HG02763 (cell line): ENCODE measurements around the gene TRIM33.

ENCODE experiments used
- ATAC-seq: cut with Tn5 transposase; IDR thresholded peaks from one replicate; pipeline ENCODE4 v1.9.1; 2021; ENCODE audit warnings: mild to moderate bottlenecking, moderate library complexity; ENCODE audit not compliant: unreplicated experiment

TRIM33 gene

DNA sequence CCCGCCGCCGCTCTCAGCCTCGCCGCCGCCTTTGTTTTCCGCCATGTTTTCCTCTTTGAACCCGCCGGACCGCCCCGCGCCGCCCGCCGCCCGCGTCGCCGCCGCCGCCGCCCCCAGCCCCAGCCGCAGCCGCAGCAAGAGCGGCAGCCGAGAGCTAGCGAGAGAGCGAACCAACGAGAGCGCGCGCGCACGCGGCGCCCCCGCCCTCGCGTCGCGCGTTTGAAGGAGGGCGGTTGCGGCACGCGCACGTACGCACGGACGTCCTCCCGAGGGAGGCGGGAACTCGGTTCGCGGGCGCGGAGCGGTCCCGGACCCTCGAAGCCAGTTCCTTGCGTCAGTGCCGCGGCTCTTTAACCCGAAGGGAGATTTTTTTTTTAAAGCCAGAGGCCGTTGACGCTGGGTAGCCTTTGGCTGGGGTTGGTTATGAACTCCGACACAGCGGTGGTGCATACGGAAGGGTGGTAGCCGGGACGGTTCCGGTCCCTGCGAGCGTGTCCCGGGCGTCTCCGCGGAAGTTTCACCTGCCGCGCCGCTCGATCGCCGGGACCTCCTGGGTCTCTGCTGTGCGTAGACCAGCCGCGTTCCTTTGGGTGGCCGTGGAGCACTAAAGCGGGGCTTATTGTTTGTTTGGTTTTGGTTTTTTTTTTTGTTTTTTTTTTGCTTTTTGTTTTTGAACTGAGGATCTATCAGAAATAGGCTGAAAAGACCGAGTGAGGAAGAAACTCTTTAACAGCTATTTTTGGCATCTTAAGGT is at the start of gene TRIM33:
TRIM33 (minus strand) TSS at position 172 of the 754 bp plus-strand sequence; CDS start at position 45, 127 bp downstream.
- peak; percentile 79 for ATAC-seq

- no peak for ATAC-seq
Observed at GRCh38 chr1:114559356-114559755, 48.4 kb upstream of the TRIM33 start.

DNA sequence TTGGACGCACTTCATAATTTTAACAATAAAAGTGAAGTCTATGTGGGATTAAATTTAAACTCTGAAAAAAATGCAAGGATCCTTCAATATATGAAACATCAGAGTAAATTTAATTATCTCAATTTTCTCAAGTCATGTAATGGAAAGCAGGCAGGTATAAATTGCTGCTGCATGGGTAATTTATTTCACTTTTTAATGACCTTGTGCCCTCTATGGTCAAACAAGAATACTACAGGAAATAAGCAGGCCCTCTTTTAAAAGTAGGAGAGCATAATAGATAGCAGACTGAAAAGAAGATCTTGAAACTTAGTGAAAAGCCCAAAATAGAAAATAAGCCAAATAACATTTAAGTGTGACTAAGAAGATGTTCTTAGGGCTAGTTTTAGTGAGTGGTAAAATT is 47.5 kb upstream of the TRIM33 start:
- ATAC-seq, result no peak

DNA sequence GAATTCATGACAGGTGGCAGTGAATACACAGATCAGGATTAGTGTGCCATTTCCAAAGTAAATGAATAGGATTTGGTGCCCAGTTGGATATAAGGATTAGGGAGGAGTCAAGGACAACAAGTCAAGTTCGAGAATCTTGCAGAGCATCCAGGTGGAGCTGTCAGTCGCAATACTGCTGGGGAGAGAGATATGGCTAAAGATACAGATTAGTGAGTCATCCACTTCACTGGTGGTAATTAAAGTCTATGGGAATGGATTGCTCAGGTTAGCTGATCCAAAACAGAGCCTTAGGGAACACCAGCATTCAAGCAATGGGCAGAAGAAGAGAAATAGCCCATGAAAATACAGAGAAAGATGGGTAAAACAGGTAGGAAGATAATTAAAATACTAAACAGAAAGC is 43.6 kb upstream of the TRIM33 start:
- ATAC-seq, result no peak

GRCh38 chr1:114552106-114552639 is 41.2 kb upstream of the TRIM33 start:
- ATAC-seq, result no peak

- ATAC-seq, result no peak
Observed at GRCh38 chr1:114551400-114551799, 40.4 kb upstream of the TRIM33 start.

DNA sequence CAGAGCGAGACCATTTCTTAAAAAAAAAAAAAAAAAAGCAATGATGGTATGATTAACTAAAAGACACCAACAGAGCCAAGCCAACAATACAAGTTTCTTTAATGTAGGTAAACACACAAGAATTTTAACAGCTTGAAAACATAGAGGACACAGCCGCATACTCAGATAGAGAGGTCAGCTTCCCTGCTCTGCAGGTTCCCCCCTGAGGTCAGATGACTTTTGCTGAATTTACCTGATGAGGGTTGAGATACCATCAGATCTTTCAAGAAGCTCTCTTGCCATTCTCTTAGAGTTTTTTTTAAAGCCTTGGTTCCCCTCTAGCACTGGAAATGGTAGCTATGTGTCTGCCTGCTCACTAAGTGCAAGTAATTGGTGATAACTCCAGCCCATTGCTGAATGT is 39.3 kb upstream of the TRIM33 start:
- ATAC-seq, result no peak

GRCh38 chr1:114549137-114549536 is 38.1 kb upstream of the TRIM33 start:
- no peak for ATAC-seq

DNA sequence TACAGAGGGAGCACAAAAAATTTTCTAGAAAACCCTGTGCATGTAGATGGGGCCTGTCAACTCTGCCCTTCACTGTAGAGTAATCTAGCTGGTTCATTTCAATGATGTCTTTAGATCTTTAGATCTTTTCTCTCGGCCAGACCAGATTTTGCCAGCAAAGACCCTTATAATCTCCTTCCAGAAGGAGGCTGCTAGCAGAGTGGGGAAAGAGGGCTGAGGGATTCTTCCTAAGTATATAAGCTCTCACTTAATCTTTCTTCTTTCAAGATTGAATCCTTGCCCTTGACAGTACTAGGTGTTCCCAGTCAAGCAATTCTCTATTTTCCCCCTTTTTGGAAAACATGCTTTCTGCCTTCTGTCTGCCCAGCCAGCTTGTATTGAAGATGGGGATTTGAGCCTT is 36.1 kb upstream of the TRIM33 start:
- ATAC-seq, result no peak

GRCh38 chr1:114545796-114546195 is 34.8 kb upstream of the TRIM33 start:
- ATAC-seq, result no peak

DNA sequence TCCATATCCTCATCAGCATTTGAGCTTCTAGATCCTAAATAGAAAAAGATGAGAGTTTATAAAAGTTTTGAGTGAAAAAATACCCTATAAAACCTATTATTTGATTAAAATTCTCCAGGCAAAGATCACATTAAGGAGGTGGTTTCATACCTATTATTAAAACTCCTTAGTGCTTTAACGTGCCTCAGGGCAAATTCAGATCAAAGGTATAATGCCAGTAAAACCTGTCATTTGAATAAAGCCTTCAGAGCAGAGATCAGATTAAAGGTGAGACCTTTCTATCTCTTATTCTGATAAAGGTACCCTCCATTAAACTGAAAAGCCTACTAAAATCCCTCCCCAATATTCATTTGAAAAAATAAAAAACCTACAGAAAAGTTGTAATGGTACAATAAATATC is 34.3 kb upstream of the TRIM33 start:
- ATAC-seq, result no peak

GRCh38 chr1:114540821-114541220 is 29.8 kb upstream of the TRIM33 start:
- ATAC-seq, result no peak

- no peak for ATAC-seq
Observed at GRCh38 chr1:114540272-114540671, 29.3 kb upstream of the TRIM33 start.

DNA sequence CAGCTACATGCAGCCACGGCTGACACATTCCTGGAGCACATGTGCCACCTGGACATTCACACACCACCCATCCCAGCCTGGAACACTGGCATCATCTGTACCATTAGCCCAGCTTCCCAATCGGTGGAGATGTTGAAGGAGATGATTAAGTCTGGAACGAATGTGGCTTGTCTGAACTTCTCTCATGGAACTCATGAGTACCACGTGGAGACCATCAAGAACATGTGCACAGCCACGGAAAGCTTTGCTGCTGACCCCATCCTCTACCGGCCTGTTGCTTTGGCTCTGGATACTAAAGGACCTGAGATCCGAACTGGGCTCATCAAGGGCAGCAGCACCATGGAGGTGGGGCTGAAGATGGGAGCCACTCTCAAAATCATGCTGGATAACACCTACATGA is 25.0 kb upstream of the TRIM33 start:
- no peak for ATAC-seq

DNA sequence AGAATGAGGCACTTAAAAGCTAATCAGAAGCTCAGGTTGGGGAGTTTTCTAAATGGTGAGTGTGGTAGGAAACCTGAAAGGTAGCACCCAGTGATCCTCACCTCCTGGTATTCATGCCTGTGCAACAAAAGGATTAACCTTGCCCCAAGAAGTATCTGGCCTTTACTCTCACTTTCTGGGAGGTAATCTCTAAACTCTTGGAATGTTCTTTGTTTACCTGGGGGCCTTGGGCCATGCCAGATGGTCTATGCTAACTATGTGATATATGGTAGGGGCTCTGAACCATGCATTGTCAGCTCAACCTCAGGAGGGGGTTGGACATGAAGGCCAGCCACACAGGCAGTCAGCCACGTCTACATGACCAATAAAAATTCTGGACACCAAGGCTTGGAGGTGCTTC is 24.4 kb upstream of the TRIM33 start:
- no peak for ATAC-seq

DNA sequence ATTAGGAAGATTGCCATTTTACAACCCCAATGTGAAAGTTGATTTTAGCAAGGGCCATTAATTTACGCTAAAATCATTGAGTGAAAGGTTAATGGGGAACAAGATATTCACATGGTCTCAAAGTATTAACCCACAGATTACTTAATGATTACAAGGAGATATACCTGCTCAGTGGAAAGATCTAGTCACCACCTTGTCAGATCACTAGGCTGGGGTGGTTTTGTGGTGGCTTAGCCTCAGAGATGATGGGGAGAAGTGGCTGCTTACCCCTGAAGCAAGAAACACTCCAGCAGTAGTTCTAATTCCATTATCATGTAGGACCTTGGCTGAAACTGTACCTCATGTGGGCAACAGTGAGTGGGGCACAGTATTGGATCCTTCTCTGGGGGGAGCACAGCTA is 20.1 kb upstream of the TRIM33 start:
- no peak for ATAC-seq

- ATAC-seq, result no peak
Observed at GRCh38 chr1:114530224-114530623, 19.2 kb upstream of the TRIM33 start.

DNA sequence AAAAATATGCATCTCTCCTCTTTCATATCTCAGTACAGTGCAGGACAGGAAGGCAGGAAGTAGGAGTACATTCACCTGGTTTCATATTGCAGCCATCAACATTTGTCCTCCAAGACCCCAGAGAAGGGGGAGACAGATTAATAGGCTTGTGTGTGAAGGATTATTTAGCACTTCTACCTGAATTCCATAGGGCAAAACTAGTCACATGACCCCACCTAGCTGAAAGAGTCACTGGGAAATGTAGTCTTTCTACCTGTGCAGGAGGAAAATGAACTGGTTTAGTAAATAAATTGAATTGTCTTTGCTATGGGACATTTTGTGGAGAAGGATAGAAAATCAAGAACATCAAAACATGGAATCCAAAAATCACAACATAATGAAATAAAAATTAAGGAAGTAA is 13.9 kb upstream of the TRIM33 start:
- ATAC-seq, result no peak

DNA sequence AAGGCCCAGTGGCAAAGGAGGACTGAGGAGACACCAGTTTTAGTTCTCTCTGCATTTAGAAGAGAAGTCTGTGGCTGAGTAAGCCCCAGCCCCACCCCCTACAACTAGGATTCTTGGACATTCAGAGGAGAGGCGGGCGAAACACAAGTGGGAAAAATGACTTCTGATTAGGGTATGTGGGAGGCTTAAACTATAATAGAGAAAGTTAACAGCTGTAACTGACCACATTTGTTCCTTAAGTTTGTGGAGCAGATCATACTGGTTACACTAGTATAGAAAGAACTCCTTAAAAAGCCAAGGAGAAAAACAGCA is 11.2 kb upstream of the TRIM33 start:
- ATAC-seq, result no peak

DNA sequence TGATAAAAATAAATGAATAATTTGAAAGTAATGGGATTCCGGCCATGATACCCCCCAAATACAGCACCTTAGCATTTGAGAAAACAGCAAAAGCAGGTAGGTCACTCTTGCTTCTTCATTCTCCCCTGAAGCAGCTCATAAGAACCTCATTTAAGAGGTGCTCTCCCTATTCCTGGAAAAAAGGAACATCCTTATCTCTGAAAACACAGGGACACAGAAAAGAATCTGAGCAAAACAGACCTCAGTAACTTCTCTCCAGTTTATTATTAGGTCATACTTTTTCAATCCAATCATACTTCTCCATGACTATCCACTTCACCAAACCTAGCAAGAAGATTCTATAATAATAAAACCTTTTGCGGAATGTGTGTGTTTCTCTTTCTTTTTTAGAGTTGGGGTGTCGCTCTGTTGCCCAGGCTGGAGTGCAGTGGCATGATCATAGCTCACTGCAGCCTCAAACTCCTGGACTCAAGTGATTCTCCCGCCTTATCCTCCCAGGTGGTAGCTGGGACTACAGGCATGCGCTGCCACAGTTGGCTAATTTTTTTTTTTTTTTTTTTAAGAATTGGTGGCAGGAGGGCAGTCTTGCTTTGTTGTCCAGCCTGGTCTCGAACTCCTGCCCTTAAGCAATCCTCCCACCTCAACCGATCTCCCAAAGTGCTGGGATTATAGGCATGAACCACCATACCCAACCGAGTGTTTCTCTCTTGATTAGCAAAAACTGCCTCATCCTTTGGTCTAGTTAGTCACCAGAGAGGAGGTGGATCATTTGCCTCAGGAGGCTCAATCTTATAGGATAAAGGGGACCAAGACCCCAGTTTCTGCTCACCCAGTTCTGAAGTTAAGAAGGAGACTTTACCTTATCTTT is 10.6 kb upstream of the TRIM33 start:
- ATAC-seq, result no peak

GRCh38 chr1:114517348-114517747 is 6.3 kb upstream of the TRIM33 start:
- no peak for ATAC-seq
